GM06990 (cell line): ENCODE results near the gene RPA1.

Experiments
- DNase-seq: peaks from one replicate; pipeline ENCODE4 v3.0.0-alpha.2; 2011; ENCODE audit not compliant: insufficient read length; ENCODE audit errors: extremely low read depth
- H3K27me3 ChIP-seq: replicated peaks from 2 replicates; pipeline ENCODE4 v1.6.0; 2011; ENCODE audit warnings: low read length; ENCODE audit not compliant: control insufficient read depth, insufficient read depth
- H3K36me3 ChIP-seq: 2 replicates; pipeline ENCODE4 v1.5.1; 2011; ENCODE audit warnings: low read length; ENCODE audit not compliant: control insufficient read depth, insufficient read depth
- H3K4me3 ChIP-seq: replicated peaks from 2 replicates; pipeline ENCODE4 v1.5.1; 2011; ENCODE audit warnings: low read depth, mild to moderate bottlenecking, control low read depth, low read length
- CTCF ChIP-seq: IDR thresholded peaks from 2 replicates; pipeline ENCODE4 v1.5.1; 2011; ENCODE audit warnings: low read length, control low read depth, mild to moderate bottlenecking, inconsistent platforms; ENCODE audit not compliant: insufficient read depth, poor library complexity, severe bottlenecking

RPA1 gene

GRCh38 chr17:1829592-1830257 is at the start of gene RPA1, which contains the start of gene SMYD4:
TSS of gene RPA1 (plus strand) at chr17:1830005. CDS start at chr17:1830094, 89 bp downstream.
TSS of gene SMYD4 (minus strand) at chr17:1829902. CDS start at chr17:1827994, 1,908 bp downstream.
- Histone ChIP-seq H3K27me3 (no peaks in the 10 kb centered on the region), H3K36me3 (peaks cover 1% of the 10 kb centered on the region), H3K4me3 (peak within 1 kb of the TSS; percentile 88)
- DNase-seq = peak; percentile 93
- TF ChIP-seq CTCF = no peak

- no peak for TF ChIP-seq CTCF
- Histone ChIP-seq H3K4me3 (no peak overlapping the region), H3K27me3 (no peaks in the 10 kb centered on the region), H3K36me3 (peaks cover 5% of the 10 kb centered on the region)
- DNase-seq = no peak
These were observed 47.6 kb upstream of the RPA1 start for GRCh38 chr17:1782171-1782567.

- TF ChIP-seq CTCF = no peak
- no peak overlapping the region for H3K4me3 ChIP-seq
- DNase-seq = no peak
- H3K27me3 ChIP-seq = no peaks in the 10 kb centered on the region
- peaks cover 7% of the 10 kb centered on the region for H3K36me3 ChIP-seq
These were observed 46.5 kb upstream of the RPA1 start for GRCh38 chr17:1783271-1783670.

GRCh38 chr17:1783834-1784611 is 45.8 kb upstream of the RPA1 start:
- Histone ChIP-seq H3K4me3 (no peak overlapping the region), H3K27me3 (no peaks in the 10 kb centered on the region), H3K36me3 (peaks cover 7% of the 10 kb centered on the region)
- no peak for DNase-seq
- TF ChIP-seq CTCF = peak; percentile 52

- DNase-seq = no peak
- Histone ChIP-seq H3K4me3 (no peak overlapping the region), H3K27me3 (no peaks in the 10 kb centered on the region), H3K36me3 (peaks cover 7% of the 10 kb centered on the region)
- no peak for TF ChIP-seq CTCF
These were observed 43.9 kb upstream of the RPA1 start for GRCh38 chr17:1785930-1786329.
